Measurements from ENCODE around the gene PPARGC1A. TPM values are rescaled to one million over a fixed set of nuclear protein-coding genes. Genes with fewer than 3 reads are reported as not detected.

Gene PPARGC1A
- total RNA-seq, 1 donor from 2014 or later: 0.48 TPM

DNA sequence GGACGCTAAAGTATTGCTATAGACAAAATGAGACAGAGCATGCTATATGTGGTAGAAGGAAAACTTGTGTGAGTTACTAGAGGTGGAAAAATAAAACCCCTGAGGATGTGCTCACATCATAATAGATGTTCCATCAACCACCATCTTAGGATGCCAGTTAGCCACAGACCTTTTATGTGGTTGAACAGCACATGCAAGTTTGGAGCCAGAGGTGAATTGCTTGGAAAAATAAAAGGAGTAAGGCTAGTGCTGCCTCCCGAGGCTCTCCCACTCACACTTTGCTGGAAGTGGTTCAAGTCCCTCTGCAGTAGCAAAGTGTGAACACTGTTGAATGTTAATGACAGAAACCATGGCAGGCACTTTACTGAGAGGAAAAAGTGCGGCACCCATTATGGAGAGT, 39.4 kb upstream of the PPARGC1A start:
- peaks cover 5% of the 10 kb centered on the region for H3K4me1 Mint-ChIP-seq (ENCODE audit: low read depth, unreplicated experiment)
- Histone ChIP-seq H4K20me1 (ENCODE audit: insufficient read depth, low read length) (no peaks in the 10 kb centered on the region), H3K4me2 (ENCODE audit: low read length) (no peak overlapping the region), H3K9ac (ENCODE audit: low read length) (no peak overlapping the region), H3K4me1 (ENCODE audit: insufficient read depth, low read length) (peaks cover 2% of the 10 kb centered on the region), H3K36me3 (ENCODE audit: insufficient read depth, low read length) (no peaks in the 10 kb centered on the region), H3K27ac (ENCODE audit: low read depth, low read length) (no peak overlapping the region), H3K4me3 (ENCODE audit: insufficient read depth, low read depth, low read length) (no peak overlapping the region), H2AFZ (ENCODE audit: low read depth, low read length) (no peak overlapping the region), H3K9me3 (ENCODE audit: insufficient read depth, low read depth, low read length) (no peaks in the 10 kb centered on the region), H3K27me3 (ENCODE audit: insufficient read depth, low read length) (no peaks in the 10 kb centered on the region), H3K79me2 (ENCODE audit: insufficient read depth, low read length) (no peaks in the 10 kb centered on the region)
- TF ChIP-seq CTCF (IDR thresholded peaks at IDR 0.05; ENCODE audit: insufficient read depth, low read depth, low read length): no peak
- no peak for TF ChIP-seq EZH2 (IDR thresholded peaks at IDR 0.05; ENCODE audit: insufficient read depth, low read length)
- FAIRE-seq (no peak), DNase-seq (ENCODE audit: low read depth) (no peak)
- H3K9me3 Mint-ChIP-seq (ENCODE audit: unreplicated experiment): no peaks in the 10 kb centered on the region
- H3K27me3 Mint-ChIP-seq (ENCODE audit: low read depth, unreplicated experiment): peaks cover 7% of the 10 kb centered on the region
- H3K4me3 Mint-ChIP-seq (ENCODE audit: unreplicated experiment): no peak overlapping the region
- no peak overlapping the region for H3K27ac Mint-ChIP-seq (ENCODE audit: unreplicated experiment)
- no peaks in the 10 kb centered on the region for H3K36me3 Mint-ChIP-seq (ENCODE audit: low read depth, unreplicated experiment)

DNA sequence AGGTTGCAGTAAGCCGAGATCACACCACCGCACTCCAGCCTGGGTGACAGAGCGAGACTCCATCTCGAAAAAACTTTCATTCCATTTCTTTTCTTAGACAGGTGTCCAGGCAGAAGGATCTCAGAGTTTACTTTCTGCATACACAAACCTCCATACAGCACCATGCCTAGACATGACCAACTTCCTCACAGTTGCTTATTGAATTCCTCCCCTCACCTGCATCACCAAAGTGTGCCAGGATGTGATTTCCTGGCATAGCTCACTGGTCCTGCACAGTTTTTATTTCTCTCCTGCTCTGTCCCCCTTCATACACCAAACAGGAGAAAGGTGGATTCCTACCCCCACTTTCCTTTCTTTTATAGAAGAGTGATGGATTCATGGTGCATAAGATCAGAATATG, 34.7 kb upstream of the PPARGC1A start:
- Mint-ChIP-seq H3K4me3 (ENCODE audit: unreplicated experiment) (no peak overlapping the region), H3K4me1 (ENCODE audit: low read depth, unreplicated experiment) (peaks cover 24% of the 10 kb centered on the region), H3K9me3 (ENCODE audit: unreplicated experiment) (peaks cover 2% of the 10 kb centered on the region), H3K27ac (ENCODE audit: unreplicated experiment) (no peak overlapping the region), H3K27me3 (ENCODE audit: low read depth, unreplicated experiment) (peaks cover 7% of the 10 kb centered on the region), H3K36me3 (ENCODE audit: low read depth, unreplicated experiment) (no peaks in the 10 kb centered on the region)
- no peak overlapping the region for H3K4me3 ChIP-seq (ENCODE audit: insufficient read depth, low read depth, low read length)
- no peaks in the 10 kb centered on the region for H3K79me2 ChIP-seq (ENCODE audit: insufficient read depth, low read length)
- no peaks in the 10 kb centered on the region for H4K20me1 ChIP-seq (ENCODE audit: insufficient read depth, low read length)
- no peak overlapping the region for H3K9ac ChIP-seq (ENCODE audit: low read length)
- DNase-seq (ENCODE audit: low read depth): no peak
- no peak overlapping the region for H3K4me2 ChIP-seq (ENCODE audit: low read length)
- TF ChIP-seq EZH2 (IDR thresholded peaks at IDR 0.05; ENCODE audit: insufficient read depth, low read length): no peak
- no peak for TF ChIP-seq CTCF (IDR thresholded peaks at IDR 0.05; ENCODE audit: insufficient read depth, low read depth, low read length)
- no peak overlapping the region for H3K27ac ChIP-seq (ENCODE audit: low read depth, low read length)
- H3K4me1 ChIP-seq (ENCODE audit: insufficient read depth, low read length): peaks cover 3% of the 10 kb centered on the region
- FAIRE-seq: no peak
- no peaks in the 10 kb centered on the region for H3K36me3 ChIP-seq (ENCODE audit: insufficient read depth, low read length)
- no peaks in the 10 kb centered on the region for H3K9me3 ChIP-seq (ENCODE audit: insufficient read depth, low read depth, low read length)
- H3K27me3 ChIP-seq (ENCODE audit: insufficient read depth, low read length): no peaks in the 10 kb centered on the region
- H2AFZ ChIP-seq (ENCODE audit: low read depth, low read length): no peak overlapping the region

GRCh38 chr4:23923840-23924239, 34.0 kb upstream of the PPARGC1A start:
- FAIRE-seq (no peak), DNase-seq (ENCODE audit: low read depth) (no peak)
- Histone ChIP-seq H3K27ac (ENCODE audit: low read depth, low read length) (no peak overlapping the region), H3K36me3 (ENCODE audit: insufficient read depth, low read length) (no peaks in the 10 kb centered on the region), H2AFZ (ENCODE audit: low read depth, low read length) (no peak overlapping the region), H3K9ac (ENCODE audit: low read length) (no peak overlapping the region), H3K4me3 (ENCODE audit: insufficient read depth, low read depth, low read length) (no peak overlapping the region), H3K4me1 (ENCODE audit: insufficient read depth, low read length) (peaks cover 3% of the 10 kb centered on the region), H3K79me2 (ENCODE audit: insufficient read depth, low read length) (no peaks in the 10 kb centered on the region), H4K20me1 (ENCODE audit: insufficient read depth, low read length) (no peaks in the 10 kb centered on the region), H3K27me3 (ENCODE audit: insufficient read depth, low read length) (no peaks in the 10 kb centered on the region), H3K4me2 (ENCODE audit: low read length) (no peak overlapping the region), H3K9me3 (ENCODE audit: insufficient read depth, low read depth, low read length) (no peaks in the 10 kb centered on the region)
- Mint-ChIP-seq H3K27me3 (ENCODE audit: low read depth, unreplicated experiment) (peaks cover 7% of the 10 kb centered on the region), H3K27ac (ENCODE audit: unreplicated experiment) (no peak overlapping the region), H3K36me3 (ENCODE audit: low read depth, unreplicated experiment) (no peaks in the 10 kb centered on the region), H3K9me3 (ENCODE audit: unreplicated experiment) (peaks cover 2% of the 10 kb centered on the region), H3K4me1 (ENCODE audit: low read depth, unreplicated experiment) (peaks cover 24% of the 10 kb centered on the region), H3K4me3 (ENCODE audit: unreplicated experiment) (no peak overlapping the region)
- TF ChIP-seq CTCF (IDR thresholded peaks at IDR 0.05; ENCODE audit: insufficient read depth, low read depth, low read length): no peak
- TF ChIP-seq EZH2 (IDR thresholded peaks at IDR 0.05; ENCODE audit: insufficient read depth, low read length): no peak
